ENCODE results near the gene ROBO1. TPM values are rescaled to one million over a fixed set of nuclear protein-coding genes. Genes with fewer than 3 reads are reported as not detected.
A peak's percentile ranks its signal among the peaks of the same experiment; 100 is the strongest.
"Not testable (repeated sequence)": the region's sequence is repeated elsewhere in the genome, so short reads cannot be mapped to it uniquely, and the experiment has no call there.

The ROBO1 gene
- 10.8 TPM for total RNA-seq
- long read RNA-seq, partial matches to known transcripts = 6 of 6 reads
- long read RNA-seq, other reads (novel, unspliced or antisense) = 0 of 6 reads

GRCh38 chr3:79767905-79768267 is at the start of gene ROBO1:
Gene ROBO1, minus strand, starts transcription at chr3:79767998.
- intact Hi-C loops (cut with DNase I) = no loop called here
- DNase-seq (ENCODE audit: missing footprints) (no peak), ATAC-seq (no peak)

GRCh38 chr3:79817224-79817623 is 49.4 kb upstream of the ROBO1 start:
- intact Hi-C loops (cut with DNase I) = no loop called here
- no peak for ATAC-seq
- DNase-seq (ENCODE audit: missing footprints) = no peak

GRCh38 chr3:79815478-79815877 is 47.7 kb upstream of the ROBO1 start:
- no peak for DNase-seq (ENCODE audit: missing footprints)
- intact Hi-C loops (cut with DNase I) = no loop called here
- no peak for ATAC-seq

- intact Hi-C loops (cut with DNase I) = no loop called here
- no peak for DNase-seq (ENCODE audit: missing footprints)
- no peak for ATAC-seq
Measured at GRCh38 chr3:79810581-79810980, 42.8 kb upstream of the ROBO1 start.

GRCh38 chr3:79810092-79810491 is 42.3 kb upstream of the ROBO1 start:
- ATAC-seq (no peak), DNase-seq (ENCODE audit: missing footprints) (no peak)
- intact Hi-C loops (cut with DNase I) = no loop called here

- ATAC-seq (no peak), DNase-seq (ENCODE audit: missing footprints) (no peak)
- intact Hi-C loops (cut with DNase I) = no loop called here
Measured at GRCh38 chr3:79809106-79809505, 41.3 kb upstream of the ROBO1 start.

- no peak for ATAC-seq
- intact Hi-C loops (cut with DNase I) = no loop called here
Measured at GRCh38 chr3:79808515-79808914, 40.7 kb upstream of the ROBO1 start.

GRCh38 chr3:79790177-79790576 is 22.4 kb upstream of the ROBO1 start:
- intact Hi-C loops (cut with DNase I); ATAC-seq; DNase-seq (ENCODE audit: missing footprints): not testable (repeated sequence)

More at GRCh38 chr3:79808515-79808914, 40.7 kb upstream of the ROBO1 start:
- no peak for DNase-seq (ENCODE audit: missing footprints)

GRCh38 chr3:79773291-79773690 is 5.5 kb upstream of the ROBO1 start:
- ATAC-seq (no peak), DNase-seq (ENCODE audit: missing footprints) (no peak)
- intact Hi-C loops (cut with DNase I) = no loop called here

- no peak for DNase-seq (ENCODE audit: missing footprints)
- intact Hi-C loops (cut with DNase I) = no loop called here
- ATAC-seq = no peak
Measured at GRCh38 chr3:79769229-79769628, 1.4 kb upstream of the ROBO1 start.

- intact Hi-C loops (cut with DNase I) = no loop called here
- ATAC-seq = no peak
Measured at GRCh38 chr3:79767194-79767904, 449 bp downstream of the ROBO1 start.

GRCh38 chr3:79766496-79767193 is 1.2 kb downstream of the ROBO1 start:
- intact Hi-C loops (cut with DNase I) = no loop called here
- no peak for ATAC-seq
- no peak for DNase-seq (ENCODE audit: missing footprints)

More at GRCh38 chr3:79767194-79767904, 449 bp downstream of the ROBO1 start:
- no peak for DNase-seq (ENCODE audit: missing footprints)

GRCh38 chr3:79765911-79766310 is 1.9 kb downstream of the ROBO1 start:
- DNase-seq (ENCODE audit: missing footprints) (no peak), ATAC-seq (no peak)
- intact Hi-C loops (cut with DNase I) = no loop called here

GRCh38 chr3:79761441-79761840 is 6.4 kb downstream of the ROBO1 start:
- DNase-seq (ENCODE audit: missing footprints) (no peak), ATAC-seq (no peak)
- intact Hi-C loops (cut with DNase I) = no loop called here

- intact Hi-C loops (cut with DNase I) = no loop called here
- DNase-seq (ENCODE audit: missing footprints) (no peak), ATAC-seq (no peak)
Measured at GRCh38 chr3:79751703-79752102, 16.1 kb downstream of the ROBO1 start.

GRCh38 chr3:79737530-79737929 is 30.3 kb downstream of the ROBO1 start:
- ATAC-seq = no peak
- DNase-seq (ENCODE audit: missing footprints) = no peak
- intact Hi-C loops (cut with DNase I) = no loop called here

- ATAC-seq (no peak), DNase-seq (ENCODE audit: missing footprints) (peak; percentile 69)
- intact Hi-C loops (cut with DNase I) = no loop called here
Measured at GRCh38 chr3:79729096-79729495, 38.7 kb downstream of the ROBO1 start.

- no peak for ATAC-seq
- DNase-seq (ENCODE audit: missing footprints) = no peak
- intact Hi-C loops (cut with DNase I) = no loop called here
Measured at GRCh38 chr3:79726786-79727185, 41.0 kb downstream of the ROBO1 start.

- intact Hi-C loops (cut with DNase I) = no loop called here
- ATAC-seq = no peak
- DNase-seq (ENCODE audit: missing footprints) = no peak
Measured at GRCh38 chr3:79724206-79724605, 43.6 kb downstream of the ROBO1 start.

GRCh38 chr3:79690072-79690471 is 77.7 kb downstream of the ROBO1 start:
- ATAC-seq (no peak), DNase-seq (ENCODE audit: missing footprints) (no peak)
- intact Hi-C loops (cut with DNase I) = no loop called here

All from Right ventricle myocardium inferior (tissue), 1 donor.